A172 (cell line): ENCODE data around the gene ANKDD1A. TPM values are rescaled to one million over a fixed set of nuclear protein-coding genes. Genes with fewer than 3 reads are reported as not detected.

Experiments
- DNase-seq: peaks from one replicate; pipeline ENCODE4 v3.0.0-alpha.2; 2015; ENCODE audit warnings: low spot score
- total RNA-seq: library from RNA; depleted of rRNA; stranded (reverse); fragments of >200 nt; shearing (Covaris generic); gene quantifications from 2 replicates; pipeline ENCODE4 v1.2.3, GENCODE V29; 2014

Gene ANKDD1A
- total RNA-seq, 1 experiment from 2014 or later, result 15.7 TPM

DNA sequence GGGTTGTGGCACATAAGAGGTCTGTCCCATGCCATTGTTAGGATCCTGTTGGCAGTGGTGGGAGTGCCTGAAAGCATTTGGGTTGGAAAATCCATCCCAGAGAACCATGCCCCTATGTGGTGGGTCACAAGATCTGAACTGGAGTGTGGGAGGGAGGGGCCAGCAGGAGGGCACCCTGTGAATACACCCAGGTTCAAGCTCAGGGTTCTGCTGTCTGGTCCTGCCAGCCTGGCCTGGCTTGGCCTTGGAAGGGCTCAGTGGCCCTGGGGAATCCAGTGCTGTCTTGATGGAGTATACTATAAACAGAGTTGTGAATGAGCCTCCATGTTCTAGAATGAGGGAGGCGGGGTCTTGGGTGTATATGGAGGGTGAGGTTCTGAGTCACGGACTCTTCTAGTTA is 11.8 kb downstream of the ANKDD1A start:
- DNase-seq, result no peak

DNA sequence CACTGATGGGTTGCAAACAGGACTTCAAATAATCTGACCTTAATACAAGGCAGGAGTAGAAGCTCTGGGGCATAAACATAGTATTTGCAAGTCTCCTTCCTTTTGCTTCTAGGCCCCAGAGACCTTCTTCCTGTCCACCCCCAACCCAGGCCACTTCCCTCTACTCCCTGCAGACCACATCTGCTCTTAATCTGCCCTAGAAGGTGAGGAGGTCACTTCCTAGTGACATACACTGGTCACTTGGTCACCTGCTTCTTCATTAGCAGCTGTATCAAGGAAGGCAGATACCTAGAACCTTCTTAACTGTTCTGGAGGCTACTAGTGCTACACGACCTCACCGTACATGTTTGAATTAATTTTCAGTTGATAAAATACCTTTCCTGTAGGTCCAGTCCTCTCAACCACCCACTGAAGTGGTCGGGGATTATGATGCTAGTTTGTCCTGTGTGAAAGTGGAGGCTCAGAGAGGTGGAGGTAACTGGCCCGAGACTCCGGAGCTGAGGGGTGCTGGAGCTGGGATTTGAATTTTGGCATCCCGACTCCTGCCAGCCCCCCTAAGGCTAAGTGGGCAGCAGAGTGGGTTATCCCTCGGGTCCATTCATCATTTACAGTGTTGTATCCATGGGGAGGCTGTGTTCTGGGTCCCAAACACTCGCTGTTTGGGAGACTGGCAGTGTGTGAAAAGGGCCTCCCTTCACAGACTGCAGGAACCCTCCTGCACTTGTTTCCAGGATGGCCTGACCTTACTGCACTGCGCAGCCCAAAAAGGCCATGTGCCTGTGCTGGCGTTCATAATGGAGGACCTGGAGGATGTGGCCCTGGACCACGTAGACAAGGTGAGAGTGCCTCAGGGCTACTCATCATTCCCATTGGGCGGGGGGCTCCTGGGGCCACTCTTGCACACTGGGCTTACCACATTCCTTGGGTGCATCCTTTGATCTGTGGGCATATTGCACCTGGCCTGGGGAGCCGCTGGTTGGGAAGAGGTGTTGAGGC is 13.9 kb downstream of the ANKDD1A start:
- DNase-seq, result no peak

DNA sequence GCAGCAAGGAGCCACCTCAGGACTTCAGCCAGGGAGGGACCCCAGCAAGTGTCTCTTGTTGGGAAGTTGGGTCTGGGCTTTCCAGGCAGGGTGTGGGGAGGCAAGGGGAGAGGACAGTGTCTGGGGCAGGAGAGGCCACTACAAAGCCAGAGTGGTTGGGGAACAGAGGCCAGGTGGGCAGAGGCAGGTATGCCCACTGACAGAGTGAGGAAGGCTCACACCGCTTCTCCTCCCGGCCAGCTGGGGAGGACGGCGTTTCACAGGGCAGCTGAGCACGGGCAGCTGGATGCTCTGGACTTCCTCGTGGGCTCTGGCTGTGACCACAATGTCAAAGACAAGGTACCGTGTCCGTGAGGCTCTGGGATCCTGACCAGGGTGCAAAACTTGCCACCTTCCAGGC is 15.0 kb downstream of the ANKDD1A start:
- DNase-seq, result no peak

DNA sequence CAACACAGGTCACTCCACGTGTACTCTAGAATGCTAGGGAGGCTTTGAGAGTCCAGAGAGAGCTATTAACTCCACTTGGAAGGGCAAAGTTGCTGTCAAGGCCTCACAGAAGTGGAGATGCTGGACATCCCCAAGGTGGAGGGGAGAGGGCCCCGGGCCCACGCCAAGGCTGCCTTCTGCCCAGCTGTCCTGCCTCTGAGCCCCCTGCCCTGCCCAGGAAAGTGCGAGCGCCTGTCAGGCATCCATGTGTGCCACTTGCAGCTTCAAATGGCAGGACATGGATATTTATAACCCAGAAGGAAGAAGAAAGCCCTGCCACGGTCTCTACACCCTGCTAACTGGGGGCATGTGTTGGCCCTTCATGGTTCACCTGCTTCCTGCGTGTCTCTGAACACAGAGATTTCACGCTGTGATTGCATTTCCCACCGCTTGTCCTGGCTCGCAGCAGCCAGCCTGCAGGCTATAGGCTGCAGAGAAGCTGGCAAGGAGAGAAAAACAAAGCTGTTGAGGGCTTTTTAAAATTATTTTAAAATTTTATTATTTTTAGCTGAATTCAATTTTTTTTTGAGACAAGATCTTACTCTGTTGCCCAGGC is 17.0 kb downstream of the ANKDD1A start:
- no peak for DNase-seq

DNA sequence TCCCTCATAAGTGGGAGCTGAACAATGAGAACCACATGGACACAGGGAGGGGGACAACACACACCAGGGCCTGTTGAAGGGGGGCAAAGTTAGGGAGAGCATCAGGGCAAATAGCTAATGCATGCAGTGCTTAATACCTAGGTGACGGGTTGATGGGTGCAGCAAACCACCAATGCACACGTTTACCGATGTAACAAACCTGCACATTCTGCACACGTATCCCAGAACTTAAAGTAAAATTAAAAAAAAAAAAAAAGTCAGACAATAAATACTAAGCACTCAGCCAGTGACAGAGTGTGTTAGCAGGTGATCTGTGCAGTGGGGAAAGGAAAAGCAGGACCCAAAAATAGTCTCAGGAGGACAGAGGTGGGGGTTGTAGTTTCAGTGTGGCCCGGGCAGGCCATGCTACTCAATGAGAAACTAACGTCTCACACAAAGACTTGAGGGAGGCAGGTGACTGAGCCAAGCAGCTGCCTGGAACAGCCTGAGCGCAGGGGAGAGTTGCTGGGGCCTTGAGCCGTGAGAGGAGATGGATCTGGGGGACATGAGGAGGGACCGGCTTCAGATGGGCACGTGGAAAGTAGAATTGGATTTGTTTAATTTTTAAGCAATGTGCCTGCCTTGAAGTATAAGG is 18.4 kb downstream of the ANKDD1A start:
- DNase-seq, result no peak

DNA sequence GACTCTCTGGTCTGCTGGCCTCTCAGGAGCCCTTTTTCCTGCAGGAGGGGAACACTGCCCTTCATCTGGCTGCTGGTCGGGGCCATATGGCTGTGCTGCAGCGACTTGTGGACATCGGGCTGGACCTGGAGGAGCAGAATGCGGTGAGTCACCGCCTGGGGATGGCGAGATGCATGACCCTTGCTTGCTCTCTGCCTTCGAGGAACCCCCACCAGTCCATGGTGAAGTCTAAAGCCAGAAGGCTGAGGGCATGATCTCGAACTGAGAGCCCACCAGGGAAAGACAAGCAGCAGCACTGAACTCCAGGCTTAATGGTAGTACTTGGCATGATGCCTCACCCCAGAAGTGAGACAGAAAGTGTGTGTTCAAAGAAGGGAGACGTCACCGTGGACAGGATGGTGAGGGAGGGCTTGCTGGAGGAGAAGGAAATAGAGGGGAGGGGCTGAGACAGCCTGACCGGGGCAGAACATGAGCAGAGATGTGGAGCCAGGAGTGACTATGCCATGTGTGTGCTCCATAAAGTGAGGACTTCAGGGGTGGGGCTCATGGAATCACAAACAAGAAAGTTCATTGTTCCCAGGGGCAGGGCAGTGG is 19.2 kb downstream of the ANKDD1A start:
- peak; percentile 65 for DNase-seq

DNA sequence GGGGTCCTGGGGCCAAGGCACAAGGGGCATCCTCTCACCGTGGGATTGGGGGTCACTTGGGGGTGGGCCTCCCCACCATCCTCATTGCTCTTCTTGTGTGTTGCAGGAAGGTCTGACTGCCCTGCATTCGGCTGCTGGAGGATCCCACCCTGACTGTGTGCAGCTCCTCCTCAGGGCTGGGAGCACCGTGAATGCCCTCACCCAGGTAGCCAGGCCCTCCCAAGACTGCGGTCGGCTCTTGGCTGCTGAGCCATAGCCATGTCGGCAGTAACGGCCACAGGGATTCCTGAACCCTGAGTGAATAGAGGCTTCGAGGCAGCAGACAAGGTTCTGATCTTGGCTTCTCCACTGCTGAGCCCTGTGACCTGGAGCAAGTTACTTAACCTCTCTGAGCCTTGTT is 19.7 kb downstream of the ANKDD1A start:
- no peak for DNase-seq

DNA sequence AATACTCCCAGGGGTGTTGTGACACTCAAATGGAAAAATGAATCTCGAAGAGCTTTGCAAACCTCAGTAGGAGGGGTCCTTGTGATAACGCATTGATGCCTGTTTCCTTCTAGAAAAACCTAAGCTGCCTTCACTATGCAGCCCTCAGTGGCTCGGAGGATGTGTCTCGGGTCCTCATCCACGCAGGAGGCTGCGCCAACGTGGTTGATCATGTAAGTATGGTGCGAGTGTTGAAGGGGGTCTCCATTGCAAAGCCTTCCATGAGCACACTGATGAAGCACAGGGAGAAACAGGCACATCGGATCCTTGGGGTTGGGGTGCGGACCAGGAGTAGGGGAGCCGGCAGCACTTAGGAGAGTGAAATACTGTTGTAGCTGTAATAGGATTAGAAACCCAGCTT is 22.3 kb downstream of the ANKDD1A start:
- no peak for DNase-seq

DNA sequence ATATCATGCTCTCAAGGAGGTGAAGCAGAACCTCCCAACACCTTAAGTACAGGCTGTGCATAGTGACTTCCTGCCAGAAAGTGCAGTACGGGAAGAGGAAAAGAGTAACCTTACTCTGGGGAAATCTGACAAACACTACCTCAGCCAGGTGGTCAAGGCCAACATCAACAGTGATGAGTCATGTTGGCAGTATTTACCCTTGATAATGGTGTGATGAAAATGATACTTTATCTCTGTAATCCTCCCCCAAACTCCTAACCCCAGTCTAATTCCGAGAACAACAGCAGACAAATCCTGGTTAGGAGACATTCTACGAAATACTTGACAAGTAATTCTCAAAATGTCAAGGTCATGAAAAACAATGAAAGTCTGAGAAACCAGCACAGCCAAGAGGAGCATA is 26.5 kb downstream of the ANKDD1A start:
- peak; percentile 76 for DNase-seq

DNA sequence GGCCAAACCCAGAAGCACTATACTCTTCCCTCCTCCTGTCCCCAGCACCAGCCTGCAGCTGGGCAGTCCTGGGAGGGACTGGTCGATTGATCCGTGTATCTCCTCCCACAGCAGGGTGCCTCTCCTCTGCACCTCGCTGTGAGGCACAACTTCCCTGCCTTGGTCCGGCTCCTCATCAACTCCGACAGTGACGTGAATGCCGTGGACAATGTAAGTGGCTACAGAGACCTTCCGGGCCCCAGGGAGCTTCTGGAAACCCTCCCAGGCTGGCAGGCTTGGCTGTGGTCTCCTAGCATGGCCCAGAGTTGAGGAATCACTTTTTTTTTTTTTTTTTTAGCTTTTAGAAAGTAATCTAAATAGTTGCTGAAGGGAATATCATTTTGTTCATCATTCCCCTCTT is 30.7 kb downstream of the ANKDD1A start:
- DNase-seq, result no peak

DNA sequence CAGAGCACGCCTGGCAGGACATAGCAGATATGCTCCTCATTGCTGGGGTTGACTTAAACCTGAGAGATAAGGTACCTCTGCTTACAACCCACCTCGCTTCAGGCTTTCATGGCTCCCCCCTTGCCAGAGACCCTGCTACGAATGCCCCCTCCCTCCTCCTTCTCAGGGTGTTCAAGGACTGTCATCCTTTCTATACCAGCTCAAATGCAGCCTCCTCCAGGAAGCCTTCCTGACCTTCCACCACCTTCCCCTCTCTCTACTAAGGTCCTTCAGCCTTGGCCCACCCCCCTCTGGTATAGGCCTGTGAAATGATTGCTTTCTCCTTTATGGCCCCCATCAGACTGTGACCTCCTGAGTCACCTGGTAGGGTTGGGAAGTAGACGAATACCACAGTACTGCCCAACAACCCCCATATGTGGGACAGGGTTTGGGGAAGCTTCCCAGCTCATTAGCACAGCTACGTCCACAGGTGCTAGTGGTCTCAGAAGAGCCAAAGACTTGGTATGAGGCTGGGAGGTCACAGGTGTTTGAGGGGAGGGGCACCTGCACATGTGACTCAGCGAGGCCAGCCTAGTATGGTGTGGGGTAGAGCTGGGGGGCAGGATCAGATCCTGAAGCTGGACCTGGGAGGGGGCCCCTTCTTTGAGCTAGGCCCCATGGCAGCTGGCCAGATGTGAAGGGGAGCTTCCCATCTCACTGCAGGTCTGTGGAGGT is 32.0 kb downstream of the ANKDD1A start:
- no peak for DNase-seq

DNA sequence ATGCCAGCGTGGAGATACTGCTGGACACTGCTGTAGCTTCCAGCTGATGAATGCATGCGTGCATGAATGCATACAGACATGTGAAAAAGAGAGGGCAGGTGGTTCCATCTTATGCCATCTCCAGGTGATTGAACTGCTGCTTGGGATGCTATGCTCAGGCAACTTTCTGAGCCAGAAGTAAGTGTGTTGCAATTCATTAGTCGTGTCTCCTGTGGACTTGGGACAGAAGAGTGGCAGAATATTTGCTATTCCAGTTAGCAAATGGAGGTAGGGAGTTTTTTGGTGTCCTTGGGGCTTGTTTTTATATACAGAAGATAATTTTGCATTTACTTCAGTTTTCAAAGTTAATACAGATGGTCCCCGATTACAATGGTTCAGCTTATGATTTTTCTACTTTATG is 33.3 kb downstream of the ANKDD1A start:
- no peak for DNase-seq

DNA sequence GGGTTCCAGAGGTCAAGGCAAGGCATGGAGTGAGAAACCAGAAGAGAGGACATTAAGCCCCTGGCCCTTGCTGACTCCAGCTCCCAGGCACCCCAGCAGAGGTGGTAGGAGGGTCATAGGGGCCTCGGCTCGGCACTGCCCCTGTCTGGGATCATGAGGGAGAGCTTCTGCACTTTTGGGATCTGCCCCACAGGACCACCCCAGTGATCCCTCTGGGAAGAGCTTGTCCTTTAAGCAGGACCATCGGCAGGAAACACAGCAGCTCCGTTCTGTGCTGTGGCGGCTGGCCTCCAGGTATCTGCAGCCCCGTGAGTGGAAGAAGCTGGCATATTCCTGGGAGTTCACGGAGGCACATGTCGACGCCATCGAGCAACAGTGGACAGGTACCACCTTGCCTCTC is 35.5 kb downstream of the ANKDD1A start:
- no peak for DNase-seq

DNA sequence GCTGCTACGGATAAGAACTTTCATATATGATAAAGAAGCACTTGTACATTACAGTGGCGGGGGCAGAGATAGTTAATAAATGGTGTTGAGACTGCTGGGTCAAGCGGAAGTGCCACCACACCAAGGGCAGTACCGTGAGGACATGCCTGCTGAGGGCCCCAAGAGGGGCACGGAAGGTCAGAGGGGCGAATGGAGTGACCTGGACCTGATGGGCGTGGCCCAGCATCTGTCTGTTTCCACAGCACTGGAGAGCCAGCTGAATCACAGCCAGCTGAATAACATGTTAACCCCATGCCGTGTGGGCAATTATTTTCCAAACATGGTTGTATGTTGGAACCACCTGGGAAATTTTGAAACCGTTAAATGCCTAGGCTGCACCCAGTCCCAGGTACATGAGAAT is 37.2 kb downstream of the ANKDD1A start:
- DNase-seq, result no peak

DNA sequence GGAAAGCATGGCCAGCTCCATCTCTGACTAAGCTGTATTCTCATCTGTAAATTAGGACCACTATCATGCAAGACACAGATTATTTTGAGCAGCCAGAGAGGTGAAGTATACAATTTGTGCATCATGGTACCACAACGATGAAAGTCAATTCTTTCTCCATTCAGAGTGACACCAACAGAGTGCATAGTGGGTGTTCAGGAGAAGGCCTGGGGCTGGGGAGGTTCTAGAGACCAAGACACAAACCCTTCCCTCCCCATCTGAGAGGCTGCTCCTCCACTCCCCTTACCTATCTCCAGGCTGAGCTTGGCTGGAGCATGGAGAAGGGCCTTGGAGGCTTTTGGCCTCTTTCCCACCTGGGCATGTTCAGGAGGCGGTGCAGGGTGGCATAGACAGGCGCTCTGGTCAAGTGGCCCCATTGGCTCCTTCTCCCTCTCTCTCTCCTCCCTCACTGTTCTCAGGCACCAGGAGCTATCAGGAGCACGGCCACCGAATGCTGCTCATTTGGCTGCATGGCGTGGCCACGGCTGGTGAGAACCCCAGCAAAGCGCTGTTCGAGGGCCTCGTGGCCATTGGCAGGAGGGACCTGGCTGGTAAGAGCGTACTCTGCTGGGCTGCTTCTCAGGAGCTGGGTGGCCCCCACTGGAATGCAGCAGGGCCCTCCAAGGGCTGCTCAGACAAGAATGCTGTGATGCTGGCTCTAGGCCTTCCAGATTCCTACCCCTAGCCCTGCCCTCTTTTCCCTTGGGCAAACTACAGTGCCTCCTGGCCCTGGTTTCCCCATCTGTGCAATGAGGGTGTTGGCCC is 37.9 kb downstream of the ANKDD1A start:
- DNase-seq, result no peak

DNA sequence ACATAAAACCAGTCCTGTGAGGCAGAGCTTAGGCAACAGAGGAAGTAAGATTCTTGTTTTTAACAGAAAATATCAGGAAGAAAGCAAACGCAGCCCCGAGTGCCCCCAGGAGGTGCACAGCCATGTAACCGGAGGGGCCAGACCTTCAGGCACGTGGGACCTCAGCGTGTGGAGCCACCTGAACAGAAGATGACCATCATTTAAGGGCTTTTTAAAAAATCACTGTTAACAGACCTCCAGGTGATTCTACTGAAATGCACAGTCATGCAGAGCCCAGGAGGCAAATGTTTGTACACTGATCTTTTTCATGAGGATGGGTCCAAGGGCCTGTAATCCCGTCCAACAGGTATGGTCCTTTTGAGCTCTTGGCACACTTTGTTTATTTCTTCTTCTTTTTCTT is 39.2 kb downstream of the ANKDD1A start:
- no peak for DNase-seq

DNA sequence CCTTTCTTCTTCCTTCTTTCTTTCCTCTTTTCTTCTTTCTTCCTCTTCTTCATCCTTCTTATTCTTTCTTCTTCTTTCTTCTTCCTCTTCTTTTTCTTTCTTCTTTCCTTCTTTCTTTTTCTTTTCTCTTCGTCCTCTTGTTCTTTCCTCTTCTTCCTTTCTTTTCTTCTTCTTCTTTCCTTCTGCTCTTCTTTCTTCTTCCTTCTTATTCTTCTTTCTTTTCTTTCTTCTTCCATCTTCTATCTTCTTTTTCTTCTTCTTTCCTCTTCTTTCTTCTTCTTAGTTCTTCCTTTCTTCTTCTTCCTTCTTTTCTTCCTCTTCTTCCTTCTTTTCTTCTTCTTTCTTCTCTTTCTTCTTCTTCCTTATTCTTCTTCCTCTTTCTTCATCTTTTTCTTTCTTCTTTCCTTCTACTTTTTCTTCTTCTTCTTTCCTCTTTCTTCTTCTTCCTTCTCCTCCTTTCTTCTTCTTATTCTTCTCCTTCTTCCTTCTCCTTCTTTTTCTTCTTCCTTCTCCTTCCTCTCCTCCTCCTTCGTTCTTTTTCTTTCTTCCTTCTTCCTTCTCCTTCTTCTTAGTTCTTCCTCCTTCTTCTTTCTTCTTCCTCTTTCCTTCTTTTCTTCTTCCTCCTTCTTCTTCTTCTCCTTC is 40.2 kb downstream of the ANKDD1A start:
- no peak for DNase-seq

DNA sequence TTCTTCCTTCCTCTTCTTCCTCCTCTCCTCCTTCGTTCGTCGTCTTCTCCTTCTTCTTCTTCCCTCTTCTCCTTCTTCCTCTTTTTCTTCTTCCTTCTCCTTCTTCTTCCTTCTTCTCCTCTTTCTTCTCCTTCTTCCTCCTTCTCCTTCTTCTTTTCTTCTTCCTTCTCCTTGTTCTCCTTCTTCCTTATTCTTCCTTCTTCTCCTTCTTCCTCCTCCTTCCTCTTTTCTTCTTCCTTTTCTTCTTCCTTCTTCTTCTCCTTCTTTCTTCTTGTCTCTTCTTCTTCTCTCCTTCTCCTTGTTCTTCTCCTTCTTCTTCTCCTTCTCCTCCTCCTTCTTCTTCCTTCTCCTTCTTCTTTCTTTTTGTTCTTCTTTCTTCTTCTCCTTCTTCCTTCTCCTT is 42.7 kb downstream of the ANKDD1A start:
- no peak for DNase-seq

DNA sequence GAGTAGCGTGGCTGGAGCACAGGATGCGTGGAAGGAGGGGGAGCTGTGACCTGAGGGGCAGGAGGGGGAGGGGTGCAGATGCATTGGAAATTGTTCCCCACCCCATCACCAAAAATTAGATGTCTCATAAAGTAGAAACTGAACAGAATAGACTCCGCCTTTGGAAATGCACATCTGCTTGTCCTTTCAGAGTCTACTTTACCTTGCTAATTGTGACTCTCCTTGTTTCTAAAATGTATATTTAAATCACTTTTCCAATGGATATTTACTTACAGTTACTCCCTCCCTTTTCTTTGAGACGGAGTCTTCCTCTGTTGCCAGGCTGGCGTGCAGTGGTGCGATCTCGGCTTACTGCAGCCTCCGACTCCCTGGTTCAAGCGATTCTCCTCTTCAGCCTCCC is 47.4 kb downstream of the ANKDD1A start:
- no peak for DNase-seq

DNA sequence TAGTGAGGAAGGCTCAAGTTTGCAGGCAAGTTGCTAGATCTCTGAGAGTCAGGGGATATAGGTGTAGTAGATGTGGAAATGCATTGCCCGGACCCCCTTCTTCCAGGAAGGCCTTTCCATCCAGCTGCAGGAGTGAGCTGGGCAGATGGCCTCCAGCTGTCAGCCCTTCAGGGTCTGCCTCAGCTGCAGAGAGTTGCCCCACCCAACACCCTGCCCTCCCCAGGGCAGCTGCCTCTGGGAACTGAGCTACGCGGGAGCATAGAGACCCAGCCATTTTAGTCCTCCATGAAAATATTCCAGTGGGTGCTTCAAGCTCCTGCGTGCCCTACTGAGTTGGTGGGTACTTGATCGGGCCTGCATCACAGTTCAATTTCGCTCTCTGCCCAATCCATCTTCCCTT is 48.5 kb downstream of the ANKDD1A start:
- no peak for DNase-seq
